K562 (cell line): ENCODE data around the gene ZAP70. TPM values are rescaled to one million over a fixed set of nuclear protein-coding genes. Genes with fewer than 3 reads are reported as not detected.
A peak's percentile ranks its signal among the peaks of the same experiment; 100 is the strongest.

Experiments used
- CXXC5 ChIP-seq: fragments of 250-450 bp; sonication (Bioruptor Pico); IDR thresholded peaks from 2 replicates; pipeline ENCODE4 v1.8.0; 2022; ENCODE audit warnings: inconsistent platforms, mild to moderate bottlenecking, moderate library complexity
- FOSL1 ChIP-seq: fragments of 200-800 bp; sonication (Bioruptor generic); conservative IDR thresholded peaks from 2 replicates; pipeline ENCODE4 v1.6.1; 2016; ENCODE audit warnings: missing genetic modification characterization, missing compliant biosample characterization
- MAFK ChIP-seq: IDR thresholded peaks from 2 replicates; pipeline ENCODE4 v1.6.1; 2011; ENCODE audit warnings: low read length, improper control_type of control experiment
- NCOR1 ChIP-seq: fragments of 450-650 bp; IDR thresholded peaks from 2 replicates; pipeline ENCODE4 v1.6.1; 2016; ENCODE audit warnings: mild to moderate bottlenecking, moderate library complexity
- TBL1XR1 ChIP-seq, 2 experiments: IDR thresholded peaks; 2 replicates each; pipeline ENCODE4 v1.6.1; 2012; ENCODE audit warnings: improper control_type of control experiment in 2 of 2, low read length in 2 of 2, mild to moderate bottlenecking in 1 of 2
- ZNF76 ChIP-seq: fragments of 250-450 bp; sonication (Bioruptor Pico); IDR thresholded peaks from 2 replicates; pipeline ENCODE4 v1.4.0; 2020; ENCODE audit warnings: mild to moderate bottlenecking, moderate library complexity, borderline replicate concordance
- polyA plus RNA-seq, 8 experiments: library from polyadenylated mRNA; depleted of rRNA in 4 of 8; stranded (reverse) in 5 of 8; unstranded in 3 of 8; fragments of >200 nt; fragmentation: Nextera tagmentation in 2 of 8; fragmentation: Illumina TruSeq in 1 of 8; extraction: Ambion mirVana in 2 of 8; extraction: Trizol in 1 of 8; gene quantifications; 2 replicates each; pipeline versions ENCODE4 v1.2.1 to v1.2.3, GENCODE V29; 2011 to 2014; ENCODE audit warnings: inconsistent platforms in 1 of 8, missing spikeins in 1 of 8
- total RNA-seq, 7 experiments: library from RNA; depleted of rRNA in 6 of 7; stranded (reverse); fragments of >200 nt in 6 of 7; fragmentation: Illumina TruSeq in 2 of 7; extraction: Trizol in 2 of 7; gene quantifications; 2 replicates each; pipeline versions ENCODE4 v1.2.1 to v1.2.3, GENCODE V29; 2011 to 2021; ENCODE audit warnings: low replicate concordance in 1 of 7
- TF ChIP-seq, protein P1 (sequence below): fragments of 450-650 bp; IDR thresholded peaks from 2 replicates; pipeline ENCODE4 v1.6.1; 2016; ENCODE audit warnings: mild to moderate bottlenecking, moderate library complexity
- TF ChIP-seq, protein P2 (sequence below): fragments of 450-650 bp; formaldehyde crosslinking; IDR thresholded peaks from 2 replicates; pipeline ENCODE4 v1.4.0; 2020; ENCODE audit warnings: mild to moderate bottlenecking, moderate library complexity
- TF ChIP-seq, protein P3 (sequence below), 2 experiments: IDR thresholded peaks; 2 replicates each; pipeline ENCODE4 v1.6.1; 2012; ENCODE audit warnings: improper control_type of control experiment in 2 of 2, low read depth in 2 of 2, low read length in 2 of 2, borderline replicate concordance in 1 of 2

The ZAP70 gene
- total and polyA plus RNA-seq, 9 of the 15 experiments (the other 6 are each of a cell fraction or from before 2014, with no cell fraction given) = 0.06 to 0.80 (median 0.21) TPM; not detected in 1

DNA sequence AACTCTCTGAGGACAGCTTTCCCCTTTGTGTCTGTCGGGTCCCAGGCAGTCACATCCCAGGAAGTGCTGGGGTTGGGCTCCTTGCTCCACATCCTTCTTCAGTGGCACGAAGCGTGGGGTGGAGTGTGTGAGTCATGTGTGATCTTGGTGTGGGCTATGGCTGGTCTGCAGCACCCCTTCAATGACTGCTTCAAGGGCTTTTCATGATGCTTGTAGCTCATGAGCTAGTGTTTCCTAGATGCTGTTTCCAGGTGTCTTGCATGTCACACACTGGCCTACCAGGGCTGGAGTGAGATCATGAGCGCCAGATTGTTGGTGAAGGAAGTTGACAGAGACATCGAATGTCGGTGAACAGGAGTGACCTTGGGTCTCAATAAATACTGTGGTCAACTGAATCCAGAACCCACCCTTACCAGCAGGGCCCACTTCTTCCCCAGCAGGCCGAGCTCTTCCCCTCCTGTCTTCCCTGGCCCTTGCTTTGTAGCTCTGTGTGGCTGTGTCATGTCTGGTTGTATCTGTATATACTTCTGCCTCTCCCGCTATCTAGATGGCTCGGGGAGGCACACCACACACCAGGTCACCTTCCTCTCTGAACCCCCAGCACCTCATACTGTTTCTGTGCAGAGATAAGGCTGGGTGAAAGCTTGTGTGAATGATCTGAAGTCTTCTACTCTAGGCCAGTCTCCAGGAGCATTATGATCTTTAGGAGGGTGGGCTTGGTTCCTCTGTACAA is 40.0 kb upstream of the ZAP70 start (continued):
- TF ChIP-seq, protein P1, sequence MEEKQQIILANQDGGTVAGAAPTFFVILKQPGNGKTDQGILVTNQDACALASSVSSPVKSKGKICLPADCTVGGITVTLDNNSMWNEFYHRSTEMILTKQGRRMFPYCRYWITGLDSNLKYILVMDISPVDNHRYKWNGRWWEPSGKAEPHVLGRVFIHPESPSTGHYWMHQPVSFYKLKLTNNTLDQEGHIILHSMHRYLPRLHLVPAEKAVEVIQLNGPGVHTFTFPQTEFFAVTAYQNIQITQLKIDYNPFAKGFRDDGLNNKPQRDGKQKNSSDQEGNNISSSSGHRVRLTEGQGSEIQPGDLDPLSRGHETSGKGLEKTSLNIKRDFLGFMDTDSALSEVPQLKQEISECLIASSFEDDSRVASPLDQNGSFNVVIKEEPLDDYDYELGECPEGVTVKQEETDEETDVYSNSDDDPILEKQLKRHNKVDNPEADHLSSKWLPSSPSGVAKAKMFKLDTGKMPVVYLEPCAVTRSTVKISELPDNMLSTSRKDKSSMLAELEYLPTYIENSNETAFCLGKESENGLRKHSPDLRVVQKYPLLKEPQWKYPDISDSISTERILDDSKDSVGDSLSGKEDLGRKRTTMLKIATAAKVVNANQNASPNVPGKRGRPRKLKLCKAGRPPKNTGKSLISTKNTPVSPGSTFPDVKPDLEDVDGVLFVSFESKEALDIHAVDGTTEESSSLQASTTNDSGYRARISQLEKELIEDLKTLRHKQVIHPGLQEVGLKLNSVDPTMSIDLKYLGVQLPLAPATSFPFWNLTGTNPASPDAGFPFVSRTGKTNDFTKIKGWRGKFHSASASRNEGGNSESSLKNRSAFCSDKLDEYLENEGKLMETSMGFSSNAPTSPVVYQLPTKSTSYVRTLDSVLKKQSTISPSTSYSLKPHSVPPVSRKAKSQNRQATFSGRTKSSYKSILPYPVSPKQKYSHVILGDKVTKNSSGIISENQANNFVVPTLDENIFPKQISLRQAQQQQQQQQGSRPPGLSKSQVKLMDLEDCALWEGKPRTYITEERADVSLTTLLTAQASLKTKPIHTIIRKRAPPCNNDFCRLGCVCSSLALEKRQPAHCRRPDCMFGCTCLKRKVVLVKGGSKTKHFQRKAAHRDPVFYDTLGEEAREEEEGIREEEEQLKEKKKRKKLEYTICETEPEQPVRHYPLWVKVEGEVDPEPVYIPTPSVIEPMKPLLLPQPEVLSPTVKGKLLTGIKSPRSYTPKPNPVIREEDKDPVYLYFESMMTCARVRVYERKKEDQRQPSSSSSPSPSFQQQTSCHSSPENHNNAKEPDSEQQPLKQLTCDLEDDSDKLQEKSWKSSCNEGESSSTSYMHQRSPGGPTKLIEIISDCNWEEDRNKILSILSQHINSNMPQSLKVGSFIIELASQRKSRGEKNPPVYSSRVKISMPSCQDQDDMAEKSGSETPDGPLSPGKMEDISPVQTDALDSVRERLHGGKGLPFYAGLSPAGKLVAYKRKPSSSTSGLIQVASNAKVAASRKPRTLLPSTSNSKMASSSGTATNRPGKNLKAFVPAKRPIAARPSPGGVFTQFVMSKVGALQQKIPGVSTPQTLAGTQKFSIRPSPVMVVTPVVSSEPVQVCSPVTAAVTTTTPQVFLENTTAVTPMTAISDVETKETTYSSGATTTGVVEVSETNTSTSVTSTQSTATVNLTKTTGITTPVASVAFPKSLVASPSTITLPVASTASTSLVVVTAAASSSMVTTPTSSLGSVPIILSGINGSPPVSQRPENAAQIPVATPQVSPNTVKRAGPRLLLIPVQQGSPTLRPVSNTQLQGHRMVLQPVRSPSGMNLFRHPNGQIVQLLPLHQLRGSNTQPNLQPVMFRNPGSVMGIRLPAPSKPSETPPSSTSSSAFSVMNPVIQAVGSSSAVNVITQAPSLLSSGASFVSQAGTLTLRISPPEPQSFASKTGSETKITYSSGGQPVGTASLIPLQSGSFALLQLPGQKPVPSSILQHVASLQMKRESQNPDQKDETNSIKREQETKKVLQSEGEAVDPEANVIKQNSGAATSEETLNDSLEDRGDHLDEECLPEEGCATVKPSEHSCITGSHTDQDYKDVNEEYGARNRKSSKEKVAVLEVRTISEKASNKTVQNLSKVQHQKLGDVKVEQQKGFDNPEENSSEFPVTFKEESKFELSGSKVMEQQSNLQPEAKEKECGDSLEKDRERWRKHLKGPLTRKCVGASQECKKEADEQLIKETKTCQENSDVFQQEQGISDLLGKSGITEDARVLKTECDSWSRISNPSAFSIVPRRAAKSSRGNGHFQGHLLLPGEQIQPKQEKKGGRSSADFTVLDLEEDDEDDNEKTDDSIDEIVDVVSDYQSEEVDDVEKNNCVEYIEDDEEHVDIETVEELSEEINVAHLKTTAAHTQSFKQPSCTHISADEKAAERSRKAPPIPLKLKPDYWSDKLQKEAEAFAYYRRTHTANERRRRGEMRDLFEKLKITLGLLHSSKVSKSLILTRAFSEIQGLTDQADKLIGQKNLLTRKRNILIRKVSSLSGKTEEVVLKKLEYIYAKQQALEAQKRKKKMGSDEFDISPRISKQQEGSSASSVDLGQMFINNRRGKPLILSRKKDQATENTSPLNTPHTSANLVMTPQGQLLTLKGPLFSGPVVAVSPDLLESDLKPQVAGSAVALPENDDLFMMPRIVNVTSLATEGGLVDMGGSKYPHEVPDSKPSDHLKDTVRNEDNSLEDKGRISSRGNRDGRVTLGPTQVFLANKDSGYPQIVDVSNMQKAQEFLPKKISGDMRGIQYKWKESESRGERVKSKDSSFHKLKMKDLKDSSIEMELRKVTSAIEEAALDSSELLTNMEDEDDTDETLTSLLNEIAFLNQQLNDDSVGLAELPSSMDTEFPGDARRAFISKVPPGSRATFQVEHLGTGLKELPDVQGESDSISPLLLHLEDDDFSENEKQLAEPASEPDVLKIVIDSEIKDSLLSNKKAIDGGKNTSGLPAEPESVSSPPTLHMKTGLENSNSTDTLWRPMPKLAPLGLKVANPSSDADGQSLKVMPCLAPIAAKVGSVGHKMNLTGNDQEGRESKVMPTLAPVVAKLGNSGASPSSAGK = peak; percentile 69
- TF ChIP-seq, protein P2, sequence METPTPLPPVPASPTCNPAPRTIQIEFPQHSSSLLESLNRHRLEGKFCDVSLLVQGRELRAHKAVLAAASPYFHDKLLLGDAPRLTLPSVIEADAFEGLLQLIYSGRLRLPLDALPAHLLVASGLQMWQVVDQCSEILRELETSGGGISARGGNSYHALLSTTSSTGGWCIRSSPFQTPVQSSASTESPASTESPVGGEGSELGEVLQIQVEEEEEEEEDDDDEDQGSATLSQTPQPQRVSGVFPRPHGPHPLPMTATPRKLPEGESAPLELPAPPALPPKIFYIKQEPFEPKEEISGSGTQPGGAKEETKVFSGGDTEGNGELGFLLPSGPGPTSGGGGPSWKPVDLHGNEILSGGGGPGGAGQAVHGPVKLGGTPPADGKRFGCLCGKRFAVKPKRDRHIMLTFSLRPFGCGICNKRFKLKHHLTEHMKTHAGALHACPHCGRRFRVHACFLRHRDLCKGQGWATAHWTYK (CRISPR knock-in tag) = 0 out of 2 replicates have a peak, but pooled peaks have one; percentile 54
- 0 out of 2 replicates have a peak, but pooled peaks have one; percentile 3 for TF ChIP-seq MAFK
- TF ChIP-seq NCOR1 = peak; percentile 26; the same call in 1 of the 2 replicates
- peak in 1 of 2 experiments; percentile 3; a peak in 1 of 4 replicates for TF ChIP-seq TBL1XR1 (IDR thresholded peaks at IDR 0.05; ENCODE audit: low read length in 2 of 2)
- TF ChIP-seq ZNF76 (CRISPR knock-in tag) = 0 out of 2 replicates have a peak, but pooled peaks have one; percentile 17
- TF ChIP-seq, protein P3, sequence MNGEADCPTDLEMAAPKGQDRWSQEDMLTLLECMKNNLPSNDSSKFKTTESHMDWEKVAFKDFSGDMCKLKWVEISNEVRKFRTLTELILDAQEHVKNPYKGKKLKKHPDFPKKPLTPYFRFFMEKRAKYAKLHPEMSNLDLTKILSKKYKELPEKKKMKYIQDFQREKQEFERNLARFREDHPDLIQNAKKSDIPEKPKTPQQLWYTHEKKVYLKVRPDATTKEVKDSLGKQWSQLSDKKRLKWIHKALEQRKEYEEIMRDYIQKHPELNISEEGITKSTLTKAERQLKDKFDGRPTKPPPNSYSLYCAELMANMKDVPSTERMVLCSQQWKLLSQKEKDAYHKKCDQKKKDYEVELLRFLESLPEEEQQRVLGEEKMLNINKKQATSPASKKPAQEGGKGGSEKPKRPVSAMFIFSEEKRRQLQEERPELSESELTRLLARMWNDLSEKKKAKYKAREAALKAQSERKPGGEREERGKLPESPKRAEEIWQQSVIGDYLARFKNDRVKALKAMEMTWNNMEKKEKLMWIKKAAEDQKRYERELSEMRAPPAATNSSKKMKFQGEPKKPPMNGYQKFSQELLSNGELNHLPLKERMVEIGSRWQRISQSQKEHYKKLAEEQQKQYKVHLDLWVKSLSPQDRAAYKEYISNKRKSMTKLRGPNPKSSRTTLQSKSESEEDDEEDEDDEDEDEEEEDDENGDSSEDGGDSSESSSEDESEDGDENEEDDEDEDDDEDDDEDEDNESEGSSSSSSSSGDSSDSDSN (IDR thresholded peaks at IDR 0.05; ENCODE audit: borderline replicate concordance in 1 of 2, low read depth in 2 of 2, low read length in 2 of 2) = peak in 1 of 2 experiments; percentile 58; a peak in 1 of 4 replicates
- TF ChIP-seq CXXC5 (CRISPR knock-in tag) = 0 out of 2 replicates have a peak, but pooled peaks have one; percentile 29
- TF ChIP-seq FOSL1 (tag) = peak; percentile 61
